ENCODE measurements around the gene STK35. TPM values are rescaled to one million over a fixed set of nuclear protein-coding genes. Genes with fewer than 3 reads are reported as not detected.

STK35 gene
- total RNA-seq, 1 experiment from 2014 or later, result 16.5 TPM

DNA sequence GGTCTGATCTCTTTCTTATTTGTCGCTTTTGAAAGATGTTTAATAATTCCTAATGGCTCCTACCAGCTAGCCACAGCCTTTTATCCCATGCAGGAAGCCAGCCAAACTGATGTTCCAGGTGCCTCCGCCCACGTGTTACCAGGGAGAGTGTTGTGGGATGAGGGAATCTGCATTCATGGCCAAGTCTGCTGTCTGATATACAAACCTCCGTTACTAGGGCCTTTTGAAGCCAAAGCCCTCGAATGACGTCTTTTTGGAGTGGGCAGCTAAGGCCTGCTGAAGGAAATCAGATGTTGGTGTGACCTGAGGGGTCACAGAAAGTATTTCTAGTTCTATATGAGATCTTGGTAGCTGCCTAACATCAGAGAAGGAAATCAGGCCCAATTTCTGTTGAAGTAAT lies 21.3 kb downstream of the STK35 start:
- DNase-seq, result no peak
- BruUV-seq (replicated peaks), result no TSS peak
- Mint-ChIP-seq H3K27me3 (ENCODE audit: unreplicated experiment) (no peaks in the 10 kb centered on the region), H3K36me3 (ENCODE audit: insufficient read depth, unreplicated experiment) (peaks cover 5% of the 10 kb centered on the region), H3K4me1 (ENCODE audit: low read depth, unreplicated experiment) (peaks cover 18% of the 10 kb centered on the region), H3K9me3 (ENCODE audit: low read depth, unreplicated experiment) (no peaks in the 10 kb centered on the region), H3K27ac (ENCODE audit: unreplicated experiment) (no peak overlapping the region), H3K4me3 (ENCODE audit: low read depth, unreplicated experiment) (no peak overlapping the region)
- TF ChIP-seq, protein P1, sequence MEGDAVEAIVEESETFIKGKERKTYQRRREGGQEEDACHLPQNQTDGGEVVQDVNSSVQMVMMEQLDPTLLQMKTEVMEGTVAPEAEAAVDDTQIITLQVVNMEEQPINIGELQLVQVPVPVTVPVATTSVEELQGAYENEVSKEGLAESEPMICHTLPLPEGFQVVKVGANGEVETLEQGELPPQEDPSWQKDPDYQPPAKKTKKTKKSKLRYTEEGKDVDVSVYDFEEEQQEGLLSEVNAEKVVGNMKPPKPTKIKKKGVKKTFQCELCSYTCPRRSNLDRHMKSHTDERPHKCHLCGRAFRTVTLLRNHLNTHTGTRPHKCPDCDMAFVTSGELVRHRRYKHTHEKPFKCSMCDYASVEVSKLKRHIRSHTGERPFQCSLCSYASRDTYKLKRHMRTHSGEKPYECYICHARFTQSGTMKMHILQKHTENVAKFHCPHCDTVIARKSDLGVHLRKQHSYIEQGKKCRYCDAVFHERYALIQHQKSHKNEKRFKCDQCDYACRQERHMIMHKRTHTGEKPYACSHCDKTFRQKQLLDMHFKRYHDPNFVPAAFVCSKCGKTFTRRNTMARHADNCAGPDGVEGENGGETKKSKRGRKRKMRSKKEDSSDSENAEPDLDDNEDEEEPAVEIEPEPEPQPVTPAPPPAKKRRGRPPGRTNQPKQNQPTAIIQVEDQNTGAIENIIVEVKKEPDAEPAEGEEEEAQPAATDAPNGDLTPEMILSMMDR (IDR thresholded peaks at IDR 0.05; ENCODE audit: unreplicated experiment), result no peak
- intact Hi-C loops (cut with micrococcal nuclease; ENCODE audit: unreplicated experiment), result no loop called here
- CTCF ChIA-PET, result no interaction called here

DNA sequence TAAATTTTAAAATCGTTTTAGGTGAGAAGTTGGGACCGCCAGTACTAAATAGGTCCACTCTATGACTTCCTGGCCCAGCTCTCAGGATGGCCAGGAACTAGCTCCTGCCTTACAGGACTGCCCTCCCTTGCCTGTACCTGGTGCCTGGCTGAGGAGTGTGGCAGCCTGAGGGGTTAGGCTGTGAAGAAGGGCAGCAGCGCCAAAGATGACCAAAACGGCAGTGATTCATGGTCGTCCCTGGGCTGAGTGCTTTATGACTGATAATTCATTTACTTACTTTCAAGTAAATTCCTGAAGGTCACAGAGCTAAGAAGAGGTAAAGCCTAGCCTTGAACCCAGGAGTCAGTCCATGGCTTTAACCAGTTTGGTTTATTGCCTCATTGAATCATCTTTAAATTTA lies 22.1 kb downstream of the STK35 start:
- Mint-ChIP-seq H3K27ac (ENCODE audit: unreplicated experiment) (no peak overlapping the region), H3K9me3 (ENCODE audit: low read depth, unreplicated experiment) (no peaks in the 10 kb centered on the region), H3K36me3 (ENCODE audit: insufficient read depth, unreplicated experiment) (no peaks in the 10 kb centered on the region), H3K27me3 (ENCODE audit: unreplicated experiment) (no peaks in the 10 kb centered on the region), H3K4me3 (ENCODE audit: low read depth, unreplicated experiment) (no peak overlapping the region), H3K4me1 (ENCODE audit: low read depth, unreplicated experiment) (peaks cover 16% of the 10 kb centered on the region)
- BruUV-seq (replicated peaks), result no TSS peak
- TF ChIP-seq, protein P1 (IDR thresholded peaks at IDR 0.05; ENCODE audit: unreplicated experiment), result no peak
- CTCF ChIA-PET, result interaction anchor here (0.6 kb wide), 2 partner anchors 125 to 833 kb away, joined by 3 to 4 read pairs; no protein-coding TSS in a partner anchor
- intact Hi-C loops (cut with micrococcal nuclease; ENCODE audit: unreplicated experiment), result no loop called here
- DNase-seq, result no peak

DNA sequence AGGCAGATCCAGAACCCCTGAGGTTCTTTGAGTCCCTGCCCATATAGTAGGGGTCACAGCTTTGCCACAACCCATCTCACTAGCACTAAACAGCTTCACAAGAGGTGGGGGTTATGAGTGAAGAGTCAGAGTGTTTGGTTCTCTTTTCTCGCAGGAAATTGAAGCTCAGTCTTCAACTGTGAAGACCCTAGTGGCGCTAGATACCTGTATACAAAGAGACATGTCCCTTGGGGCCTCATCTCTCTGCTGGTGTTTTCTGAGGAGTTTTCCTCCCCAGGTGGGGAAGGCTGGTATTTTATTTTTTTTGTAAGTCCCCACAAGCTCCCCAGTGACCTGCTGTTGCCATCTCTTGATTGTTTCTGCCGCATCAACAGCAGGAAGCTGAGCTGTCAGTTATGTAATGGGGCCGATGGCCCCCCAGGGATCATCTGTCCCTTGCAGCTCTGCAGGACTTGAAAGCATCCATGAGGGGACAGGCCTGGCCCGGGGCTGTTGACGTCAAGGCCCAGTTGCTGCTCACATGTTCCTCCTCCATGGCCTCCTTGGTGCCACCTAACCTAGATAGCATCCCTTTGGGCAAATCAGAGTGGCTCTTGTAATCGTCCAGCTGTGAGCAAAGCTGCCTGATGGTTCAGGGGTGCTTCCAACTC lies 23.1 kb downstream of the STK35 start:
- no peaks in the 10 kb centered on the region for H3K36me3 Mint-ChIP-seq (ENCODE audit: insufficient read depth, unreplicated experiment)
- TF ChIP-seq, protein P1 (IDR thresholded peaks at IDR 0.05; ENCODE audit: unreplicated experiment), result no peak
- H3K4me1 Mint-ChIP-seq (ENCODE audit: low read depth, unreplicated experiment), result peaks cover 13% of the 10 kb centered on the region
- DNase-seq, result no peak
- H3K27ac Mint-ChIP-seq (ENCODE audit: unreplicated experiment), result no peak overlapping the region
- CTCF ChIA-PET, result no interaction called here
- no peaks in the 10 kb centered on the region for H3K9me3 Mint-ChIP-seq (ENCODE audit: low read depth, unreplicated experiment)
- intact Hi-C loops (cut with micrococcal nuclease; ENCODE audit: unreplicated experiment), result no loop called here
- BruUV-seq (replicated peaks), result no TSS peak
- no peak overlapping the region for H3K4me3 Mint-ChIP-seq (ENCODE audit: low read depth, unreplicated experiment)
- H3K27me3 Mint-ChIP-seq (ENCODE audit: unreplicated experiment), result no peaks in the 10 kb centered on the region

DNA sequence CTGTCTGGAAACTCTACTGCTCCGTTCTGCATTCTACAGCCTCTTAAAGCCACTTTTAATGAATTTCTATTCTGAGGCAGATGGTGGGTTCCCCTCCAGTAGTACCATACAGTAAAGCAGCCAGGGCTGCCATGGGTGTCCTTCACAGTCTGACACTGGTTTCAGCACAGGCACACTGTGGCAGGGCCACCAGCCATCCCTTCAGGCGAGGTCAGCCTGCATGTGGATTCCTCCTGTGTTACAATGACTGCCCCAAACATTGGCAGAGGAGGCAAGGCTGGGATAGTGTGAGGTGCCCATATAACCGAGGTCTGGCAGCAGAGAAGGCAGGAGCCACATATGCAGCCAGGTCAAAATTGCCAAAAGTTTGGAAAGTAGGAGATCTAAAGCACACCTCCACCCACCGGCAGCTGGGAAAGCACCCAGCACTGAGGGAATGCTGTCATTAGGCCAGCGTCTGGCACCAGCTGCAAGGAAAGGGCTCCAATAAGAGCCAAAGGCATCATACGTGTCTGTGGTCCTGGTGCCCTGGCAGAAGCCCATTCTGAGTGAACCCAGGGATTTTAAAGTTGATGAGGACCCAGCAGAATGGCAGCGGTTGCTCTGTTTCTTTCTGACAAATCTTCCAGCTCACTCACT lies 24.0 kb downstream of the STK35 start:
- no TSS peak for BruUV-seq (replicated peaks)
- H3K4me3 Mint-ChIP-seq (ENCODE audit: low read depth, unreplicated experiment), result no peak overlapping the region
- no peaks in the 10 kb centered on the region for H3K9me3 Mint-ChIP-seq (ENCODE audit: low read depth, unreplicated experiment)
- H3K27me3 Mint-ChIP-seq (ENCODE audit: unreplicated experiment), result no peaks in the 10 kb centered on the region
- H3K27ac Mint-ChIP-seq (ENCODE audit: unreplicated experiment), result no peak overlapping the region
- peaks cover 22% of the 10 kb centered on the region for H3K4me1 Mint-ChIP-seq (ENCODE audit: low read depth, unreplicated experiment)
- intact Hi-C loops (cut with micrococcal nuclease; ENCODE audit: unreplicated experiment), result no loop called here
- H3K36me3 Mint-ChIP-seq (ENCODE audit: insufficient read depth, unreplicated experiment), result no peaks in the 10 kb centered on the region
- CTCF ChIA-PET, result interaction anchor here (0.6 kb wide), 2 partner anchors 27 to 253 kb away, joined by 3 read pairs; no protein-coding TSS in a partner anchor
- TF ChIP-seq, protein P1 (IDR thresholded peaks at IDR 0.05; ENCODE audit: unreplicated experiment), result no peak
- no peak for DNase-seq

All from Calu3 (cell line).